ENCODE data around the gene ZBTB11. TPM values are rescaled to one million over a fixed set of nuclear protein-coding genes. Genes with fewer than 3 reads are reported as not detected.
"Not testable (repeated sequence)": the region's sequence is repeated elsewhere in the genome, so short reads cannot be mapped to it uniquely, and the experiment has no call there.

The ZBTB11 gene
- total RNA-seq (2014; rRNA removed), result 19.1 and 19.2 TPM in 2 replicates
- 4.0 TPM for polyA plus RNA-seq (2012)

- peak; percentile 100 for DNase-seq (ENCODE audit: low read depth)
These were observed at the start of gene ZBTB11 for GRCh38 chr3:101676765-101677435. Gene ZBTB11, minus strand, starts transcription at chr3:101677132. Its CDS starts 218 bp downstream, at chr3:101676914.

DNA sequence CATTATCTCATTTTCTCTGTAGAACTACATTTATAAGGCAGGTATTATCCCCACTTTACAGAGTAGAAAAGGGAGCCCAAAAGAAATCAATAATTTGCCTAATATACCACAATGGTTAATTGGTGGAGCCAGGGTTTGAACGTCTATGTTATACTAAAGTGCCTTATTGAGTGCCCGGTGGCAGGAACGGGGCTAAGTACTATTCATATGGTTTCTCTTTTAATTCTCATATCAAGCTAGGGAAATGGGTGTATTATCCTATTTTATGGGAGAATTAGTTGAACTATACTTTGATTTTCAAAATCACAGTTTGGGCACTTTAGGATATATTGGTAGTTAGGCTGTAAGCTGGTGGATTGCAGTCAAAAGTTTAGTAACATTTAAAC is 49.0 kb upstream of the ZBTB11 start:
- no peak for DNase-seq (ENCODE audit: low read depth)

DNA sequence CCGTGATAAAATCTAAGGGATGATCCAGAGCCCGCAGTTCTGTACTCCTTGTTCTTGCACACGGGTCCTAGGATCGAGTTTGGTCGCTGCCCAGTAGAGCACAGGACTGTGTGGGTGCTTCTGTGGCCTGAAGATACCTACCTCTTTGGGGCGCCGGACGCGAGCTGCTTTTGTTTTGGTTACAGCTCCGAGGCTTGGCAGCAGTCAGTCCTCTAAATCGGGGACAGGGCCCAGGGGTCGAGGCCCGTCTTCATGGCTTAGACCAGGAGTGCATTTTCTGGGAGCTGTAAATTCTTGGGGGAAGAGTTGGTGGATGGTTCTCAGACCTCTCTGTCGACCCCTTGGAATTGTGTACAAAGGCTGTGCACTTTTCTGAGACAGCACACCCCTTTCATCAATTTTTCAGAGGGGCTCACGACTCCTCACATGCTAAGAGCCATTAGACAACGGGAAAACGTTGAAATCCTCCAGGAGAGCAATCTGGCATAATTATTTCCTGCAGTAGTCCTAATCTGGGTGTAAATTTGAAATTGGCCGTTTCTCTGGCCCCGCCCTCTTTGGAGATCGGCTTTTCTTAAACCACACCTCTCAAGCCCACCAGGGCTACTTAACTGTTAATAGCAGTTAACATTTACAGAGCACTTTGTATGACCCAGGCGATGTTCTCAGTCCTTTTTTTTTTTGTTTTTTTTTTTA is 48.4 kb upstream of the ZBTB11 start:
- DNase-seq (ENCODE audit: low read depth), result peak; percentile 49

GRCh38 chr3:101724329-101725193 is 47.6 kb upstream of the ZBTB11 start, which contains the start of gene CEP97:
Gene CEP97, plus strand, starts transcription at chr3:101724614. Its CDS starts 63 bp downstream, at chr3:101724677.
- DNase-seq (ENCODE audit: low read depth), result peak; percentile 95

DNA sequence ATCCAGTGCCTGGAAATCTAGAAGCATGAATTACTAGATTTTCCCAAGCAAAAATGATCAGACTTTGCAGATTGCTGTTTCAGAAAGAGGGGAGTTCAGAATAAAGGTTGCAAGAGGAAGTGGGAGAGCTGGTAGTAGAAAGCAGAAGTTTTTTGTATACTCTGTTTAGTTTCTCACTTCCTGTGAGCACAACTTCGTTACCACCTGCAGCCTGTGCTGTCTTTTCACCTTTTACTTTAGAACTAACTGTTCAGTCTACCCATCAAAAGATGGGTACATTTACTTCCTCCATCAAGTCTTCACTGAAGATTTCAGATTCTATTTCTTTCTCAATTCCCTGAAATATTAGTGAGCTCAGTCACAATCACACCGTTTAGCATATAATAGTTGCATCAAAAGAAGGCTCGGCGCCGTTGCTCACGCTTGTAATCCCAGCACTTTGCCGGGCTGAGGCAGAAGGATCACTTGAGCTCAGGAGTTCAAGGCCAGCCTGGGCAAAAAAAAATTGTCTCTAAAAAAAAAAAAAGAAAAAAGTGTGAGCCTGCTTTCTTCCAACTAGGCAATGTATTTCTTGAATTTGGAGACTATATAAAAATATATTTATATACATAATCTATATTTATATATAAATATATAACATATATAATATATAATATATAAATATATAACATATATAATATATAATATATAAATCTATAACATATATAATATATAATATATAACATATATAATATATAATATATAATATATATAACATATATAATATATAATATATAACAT is 45.7 kb upstream of the ZBTB11 start:
- no peak for DNase-seq (ENCODE audit: low read depth)

DNA sequence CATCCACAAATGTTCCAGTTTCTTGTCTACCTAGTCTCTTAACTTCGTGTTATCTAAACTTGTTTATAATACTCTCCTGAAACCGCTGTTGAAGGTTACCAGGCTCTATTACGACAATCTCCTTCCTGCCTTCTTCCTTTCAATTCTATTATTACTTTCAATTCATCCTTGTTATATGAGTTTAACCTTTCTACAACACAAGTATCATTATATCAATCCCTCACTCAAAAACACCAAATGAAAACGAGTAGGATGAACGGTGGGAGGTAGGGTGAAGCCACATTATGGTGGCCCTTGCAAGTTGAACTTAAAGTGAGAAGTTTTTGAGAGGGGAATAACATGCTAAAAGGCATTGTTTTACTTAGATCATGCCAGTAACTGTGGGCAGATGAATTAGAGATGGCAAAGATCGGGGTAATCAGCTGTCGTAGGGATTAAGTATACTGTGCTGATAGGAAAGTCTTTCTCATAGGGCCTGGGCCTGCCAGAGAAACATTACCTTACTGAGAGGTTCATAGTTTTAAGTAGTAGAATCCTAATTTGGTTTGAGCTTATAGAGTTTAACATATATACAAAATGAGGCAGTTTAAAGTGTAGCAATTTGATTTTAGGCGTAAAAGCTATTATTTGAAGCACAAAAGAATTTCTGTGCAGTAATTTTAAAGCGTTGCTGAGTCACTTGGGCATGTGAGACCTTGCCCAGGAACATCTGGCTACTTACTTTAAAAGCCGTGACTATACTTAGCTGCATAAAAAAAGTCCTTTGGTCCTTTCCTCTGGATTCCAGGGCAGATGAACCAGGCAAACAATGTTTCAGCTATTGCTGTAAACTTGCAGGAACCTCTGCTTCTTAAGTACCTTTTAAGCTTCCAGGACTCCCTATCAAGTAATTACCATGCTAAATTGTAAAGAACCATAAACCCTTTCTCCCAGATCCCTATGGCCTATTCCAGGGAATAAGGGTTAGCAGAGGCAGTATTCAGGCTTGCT is 44.2 kb upstream of the ZBTB11 start:
- DNase-seq (ENCODE audit: low read depth), result peak; percentile 82

GRCh38 chr3:101719604-101720185 is 42.8 kb upstream of the ZBTB11 start:
- DNase-seq (ENCODE audit: low read depth), result no peak

- DNase-seq (ENCODE audit: low read depth), result no peak
These were observed 41.5 kb upstream of the ZBTB11 start for GRCh38 chr3:101718455-101718854.

GRCh38 chr3:101709126-101709525 is 32.2 kb upstream of the ZBTB11 start:
- DNase-seq (ENCODE audit: low read depth), result no peak

GRCh38 chr3:101704639-101705038 is 27.7 kb upstream of the ZBTB11 start:
- DNase-seq (ENCODE audit: low read depth), result peak; percentile 67

DNA sequence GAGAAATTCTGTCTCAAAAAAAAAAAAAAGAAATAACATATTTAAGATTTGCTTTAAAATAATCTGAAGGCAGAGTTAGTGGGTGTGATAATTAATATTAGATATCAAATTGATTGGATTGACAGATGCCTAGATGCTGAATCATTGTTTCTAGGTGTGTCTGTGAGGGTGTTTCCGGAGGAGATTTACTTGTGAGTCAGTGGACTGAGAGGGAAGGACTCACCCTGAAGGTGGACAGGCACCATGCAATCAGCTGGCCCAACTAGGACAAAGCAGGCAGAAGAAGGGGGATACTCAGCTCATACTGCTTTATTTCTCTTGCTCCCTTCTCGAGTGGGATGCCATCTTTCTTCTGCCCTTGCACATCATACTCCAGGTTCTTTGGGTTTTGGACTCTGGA is 26.2 kb upstream of the ZBTB11 start:
- DNase-seq (ENCODE audit: low read depth), result no peak

GRCh38 chr3:101702726-101703125 is 25.8 kb upstream of the ZBTB11 start:
- no peak for DNase-seq (ENCODE audit: low read depth)

- no peak for DNase-seq (ENCODE audit: low read depth)
These were observed 25.0 kb upstream of the ZBTB11 start for GRCh38 chr3:101701696-101702634.

DNA sequence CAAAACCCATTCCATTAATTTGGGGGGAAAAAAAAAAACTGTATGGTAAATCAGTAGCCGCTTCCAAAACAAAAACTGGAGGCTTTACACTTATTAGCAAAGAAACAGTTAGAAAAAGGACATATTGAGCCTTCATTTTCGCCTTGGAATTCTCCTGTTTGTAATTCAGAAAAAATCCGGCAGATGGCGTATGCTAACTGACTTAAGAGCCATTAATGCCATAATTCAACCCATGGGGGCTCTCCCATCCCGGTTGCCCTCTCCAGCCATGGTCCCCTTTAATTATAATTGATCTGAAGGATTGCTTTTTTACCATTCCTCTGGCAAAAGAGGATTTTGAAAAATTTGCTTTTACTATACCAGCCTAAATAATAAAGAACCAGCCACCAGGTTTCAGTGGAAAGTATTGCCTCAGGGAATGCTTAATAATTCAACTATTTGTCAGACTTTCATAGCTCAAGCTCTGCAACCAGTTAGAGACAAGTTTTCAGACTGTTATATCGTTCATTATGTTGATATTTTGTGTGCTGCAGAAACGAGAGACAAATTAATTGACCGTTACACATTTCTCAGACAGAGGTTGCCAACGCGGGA is 18.9 kb upstream of the ZBTB11 start:
- DNase-seq (ENCODE audit: low read depth), result peak; percentile 69

DNA sequence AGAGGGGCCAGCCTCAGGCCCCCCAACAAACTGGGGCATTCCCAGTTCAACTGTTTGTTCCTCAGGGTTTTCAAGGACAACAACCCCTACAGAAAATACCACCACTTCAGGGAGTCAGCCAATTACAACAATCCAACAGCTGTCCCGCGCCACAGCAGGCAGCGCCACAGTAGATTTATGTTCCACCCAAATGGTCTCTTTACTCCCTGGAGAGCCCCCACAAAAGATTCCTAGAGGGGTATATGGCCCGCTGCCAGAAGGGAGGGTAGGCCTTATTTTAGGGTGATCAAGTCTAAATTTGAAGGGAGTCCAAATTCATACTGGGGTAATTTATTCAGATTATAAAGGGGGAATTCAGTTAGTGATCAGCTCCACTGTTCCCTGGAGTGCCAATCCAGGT is 17.9 kb upstream of the ZBTB11 start:
- DNase-seq (ENCODE audit: low read depth), result not testable (repeated sequence)

DNA sequence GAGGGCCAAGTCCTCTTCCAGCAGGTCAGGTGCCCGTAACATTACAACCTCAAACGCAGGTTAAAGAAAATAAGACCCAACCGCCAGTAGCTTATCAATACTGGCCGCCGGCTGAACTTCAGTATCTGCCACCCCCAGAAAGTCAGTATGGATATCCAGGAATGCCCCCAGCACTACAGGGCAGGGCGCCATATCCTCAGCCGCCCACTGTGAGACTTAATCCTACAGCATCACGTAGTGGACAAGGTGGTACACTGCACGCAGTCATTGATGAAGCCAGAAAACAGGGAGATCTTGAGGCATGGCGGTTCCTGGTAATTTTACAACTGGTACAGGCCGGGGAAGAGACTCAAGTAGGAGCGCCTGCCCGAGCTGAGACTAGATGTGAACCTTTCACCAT is 16.6 kb upstream of the ZBTB11 start:
- DNase-seq (ENCODE audit: low read depth), result peak; percentile 52

GRCh38 chr3:101691685-101692671 is 15.0 kb upstream of the ZBTB11 start:
- DNase-seq (ENCODE audit: low read depth), result not testable (repeated sequence)
